GM19438 (cell line): ENCODE data around the gene CAPN10.

ENCODE experiments used
- ATAC-seq: cut with Tn5 transposase; IDR thresholded peaks from one replicate; pipeline ENCODE4 v1.9.1; 2021; ENCODE audit warnings: low read depth; ENCODE audit not compliant: unreplicated experiment

Gene CAPN10

DNA sequence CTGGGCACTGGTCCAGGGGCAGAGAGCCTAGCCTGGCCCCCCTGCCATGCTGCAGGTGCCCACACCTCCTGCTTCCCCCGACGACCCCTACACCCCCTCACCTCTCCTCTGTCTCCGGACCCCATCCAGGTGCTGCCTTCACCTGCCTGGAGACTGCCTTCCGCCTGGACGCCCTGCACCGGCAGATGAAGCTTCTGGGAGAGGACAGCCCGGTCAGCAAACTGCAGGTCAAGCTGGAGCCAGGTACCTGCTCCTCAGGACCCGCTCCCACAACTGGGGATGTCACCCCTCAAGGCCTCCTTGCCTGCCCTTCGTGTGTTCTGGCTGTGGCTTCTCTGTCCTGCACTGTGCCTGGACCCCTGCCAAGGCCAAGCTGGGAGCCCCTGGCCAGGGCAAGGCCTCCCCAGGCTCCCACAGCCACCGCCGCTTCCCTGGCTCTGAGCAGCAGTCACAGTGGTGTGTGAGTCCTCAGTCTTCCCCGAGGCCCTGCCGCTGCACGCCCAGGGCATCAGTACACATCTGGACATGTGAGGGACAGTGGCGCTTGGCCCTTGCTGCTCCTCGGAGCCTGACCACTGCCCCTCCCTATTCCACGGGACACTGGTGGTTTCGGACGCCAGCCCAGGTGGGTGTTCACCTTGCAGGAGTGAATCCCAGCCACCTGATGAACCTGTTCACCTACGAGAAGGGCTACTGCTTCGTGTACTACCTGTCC lies 12.0 kb upstream of the CAPN10 start:
- ATAC-seq: no peak

DNA sequence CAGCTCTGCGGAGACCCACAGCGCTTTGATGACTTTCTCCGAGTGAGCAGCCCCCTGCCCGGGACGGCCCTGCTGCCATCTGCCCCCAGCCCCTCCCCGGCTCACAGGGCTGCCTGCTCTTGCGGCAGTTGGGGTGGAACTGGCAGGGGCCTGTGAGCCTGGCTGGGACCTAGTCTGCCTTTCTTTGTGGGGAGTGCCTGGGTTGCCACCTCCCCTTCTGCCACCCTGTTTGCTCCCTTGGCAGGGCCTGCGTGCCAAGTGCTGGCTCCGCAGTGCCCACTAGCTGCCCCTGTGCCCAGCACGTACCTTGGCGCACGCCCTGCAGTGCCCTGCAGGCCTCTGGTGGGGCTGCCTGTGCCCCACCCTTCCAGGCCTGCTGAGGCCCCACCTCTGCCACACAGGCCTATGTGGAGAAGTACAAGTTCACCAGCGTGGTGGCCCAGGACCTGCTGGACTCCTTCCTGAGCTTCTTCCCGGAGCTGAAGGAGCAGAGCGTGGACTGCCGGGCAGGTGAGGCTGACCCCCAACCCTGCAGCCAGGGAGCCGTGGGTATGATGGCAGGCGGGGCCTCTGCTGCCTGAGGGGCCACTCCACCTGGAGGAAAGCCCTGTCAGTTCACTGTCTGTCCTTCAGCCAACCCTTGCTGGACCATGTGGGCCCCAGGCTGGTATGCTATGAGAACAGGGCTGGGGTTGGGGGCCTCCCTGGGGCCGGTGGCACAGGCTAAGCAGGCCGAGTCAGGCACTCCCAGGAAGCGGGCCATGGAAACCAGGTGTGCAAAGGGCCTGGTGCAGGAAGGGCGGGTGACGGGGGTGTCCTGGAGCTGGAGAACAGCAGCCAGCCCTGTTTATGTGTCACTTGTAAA lies 11.2 kb upstream of the CAPN10 start:
- no peak for ATAC-seq

DNA sequence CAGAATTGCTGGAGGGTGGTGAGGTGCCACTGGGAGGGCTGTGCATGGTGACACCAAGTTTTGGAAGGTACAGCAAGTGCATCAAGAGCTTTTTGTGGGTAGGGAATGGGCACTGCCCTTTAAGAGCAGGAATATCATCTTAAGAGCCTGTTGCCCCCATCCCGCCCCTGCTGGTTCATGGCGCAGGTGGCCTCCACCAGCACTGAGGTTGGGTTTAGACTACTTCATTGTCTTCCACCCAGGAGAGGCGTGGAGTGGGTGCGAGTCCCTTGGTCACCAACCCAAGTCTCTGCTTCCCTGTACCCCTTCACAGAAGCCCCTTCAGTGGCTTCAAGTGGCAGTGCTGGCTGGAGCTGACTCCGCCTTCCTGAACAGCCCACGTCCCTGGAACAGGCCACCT lies 10.5 kb upstream of the CAPN10 start:
- ATAC-seq: no peak

DNA sequence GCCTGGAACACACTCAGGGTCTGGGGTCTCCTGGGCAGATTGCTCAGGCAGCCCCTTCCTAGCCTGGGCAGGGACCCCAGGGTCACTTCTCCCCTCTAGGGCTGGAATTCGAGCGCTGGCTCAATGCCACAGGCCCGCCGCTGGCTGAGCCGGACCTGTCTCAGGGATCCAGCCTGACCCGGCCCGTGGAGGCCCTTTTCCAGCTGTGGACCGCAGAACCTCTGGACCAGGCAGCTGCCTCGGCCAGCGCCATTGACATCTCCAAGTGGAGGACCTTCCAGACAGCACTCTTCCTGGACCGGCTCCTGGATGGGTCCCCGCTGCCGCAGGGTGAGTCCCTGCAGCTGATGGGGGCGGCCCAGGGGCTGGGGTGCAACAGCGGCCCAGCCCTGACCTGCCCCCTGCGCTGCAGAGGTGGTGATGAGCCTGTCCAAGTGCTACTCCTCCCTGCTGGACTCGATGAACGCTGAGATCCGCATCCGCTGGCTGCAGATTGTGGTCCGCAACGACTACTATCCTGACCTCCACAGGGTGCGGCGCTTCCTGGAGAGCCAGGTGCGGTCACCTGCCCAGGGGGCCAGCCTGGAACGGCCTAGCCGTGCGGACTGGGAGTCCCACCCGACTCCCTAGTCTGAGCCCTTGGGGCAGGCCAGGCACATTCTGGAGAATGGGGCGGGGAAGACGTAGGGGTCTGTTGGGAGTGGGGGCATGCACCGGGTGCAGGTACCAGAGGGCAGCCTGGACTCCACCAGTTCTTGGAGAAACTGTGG lies 9.9 kb upstream of the CAPN10 start:
- ATAC-seq: no peak

DNA sequence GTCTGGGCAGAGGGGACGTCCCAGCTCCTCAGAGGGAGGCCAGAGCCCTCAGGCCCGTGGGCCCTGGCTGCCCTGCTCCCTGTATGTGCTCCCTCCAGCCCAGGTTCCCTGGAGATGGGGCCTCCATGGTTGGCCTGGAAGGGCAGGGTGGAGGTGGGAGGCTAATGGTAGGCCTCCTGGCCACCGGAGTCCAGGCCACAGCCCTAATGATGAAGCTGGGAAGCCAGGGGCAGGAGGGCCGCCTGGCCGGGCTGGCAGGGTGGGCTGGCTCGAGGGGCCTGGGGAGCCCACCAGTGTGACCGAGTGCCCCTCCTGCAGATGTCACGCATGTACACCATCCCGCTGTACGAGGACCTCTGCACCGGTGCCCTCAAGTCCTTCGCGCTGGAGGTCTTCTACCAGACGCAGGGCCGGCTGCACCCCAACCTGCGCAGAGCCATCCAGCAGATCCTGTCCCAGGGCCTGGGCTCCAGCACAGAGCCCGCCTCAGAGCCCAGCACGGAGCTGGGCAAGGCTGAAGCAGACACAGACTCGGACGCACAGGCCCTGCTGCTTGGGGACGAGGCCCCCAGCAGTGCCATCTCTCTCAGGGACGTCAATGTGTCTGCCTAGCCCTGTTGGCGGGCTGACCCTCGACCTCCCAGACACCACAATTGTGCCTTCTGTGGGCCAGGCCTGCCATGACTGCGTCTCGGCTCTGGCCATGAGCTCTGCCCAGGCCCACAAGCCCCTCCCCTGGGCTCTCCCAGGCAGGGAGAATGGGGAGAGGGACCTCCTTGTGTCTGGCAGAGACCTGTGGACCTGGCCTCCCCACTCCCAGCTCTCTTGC lies 9.0 kb upstream of the CAPN10 start:
- no peak for ATAC-seq

DNA sequence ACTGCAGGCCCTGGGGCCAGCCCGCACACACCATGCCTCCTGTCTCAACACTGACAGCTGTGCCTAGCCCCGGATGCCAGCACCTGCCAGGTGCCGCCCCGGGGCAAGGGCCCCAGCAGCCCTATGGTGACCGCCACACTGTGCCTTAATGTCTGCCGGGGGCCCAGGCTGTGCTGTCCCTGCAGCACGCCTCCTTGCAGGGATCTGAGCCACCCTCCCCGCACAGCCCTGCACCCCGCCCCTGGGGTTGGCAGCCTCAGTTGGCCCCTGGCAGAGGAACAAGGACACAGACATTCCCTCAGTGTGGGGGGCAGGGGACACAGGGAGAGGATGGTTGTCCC lies 8.5 kb upstream of the CAPN10 start:
- no peak for ATAC-seq

DNA sequence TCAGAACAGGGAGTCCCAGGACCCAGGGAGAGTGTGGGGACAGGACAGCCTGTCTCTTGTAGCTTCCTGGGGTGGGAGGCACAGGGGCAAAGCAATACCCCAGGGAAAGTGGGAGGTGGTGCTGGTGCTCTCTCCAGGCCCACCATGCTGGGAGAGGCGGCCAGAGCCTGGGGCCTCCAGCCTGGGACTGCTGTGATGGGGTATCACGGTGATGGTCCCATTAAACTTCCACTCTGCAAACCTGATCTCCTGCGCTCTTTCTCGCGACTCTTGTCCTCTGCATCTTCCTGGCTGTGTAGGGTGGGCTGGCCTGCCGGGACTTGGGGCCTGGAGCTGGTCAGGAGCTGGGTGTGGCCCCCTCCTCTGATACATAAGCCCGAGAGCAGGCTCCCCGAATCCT lies 8.0 kb upstream of the CAPN10 start:
- no peak for ATAC-seq

DNA sequence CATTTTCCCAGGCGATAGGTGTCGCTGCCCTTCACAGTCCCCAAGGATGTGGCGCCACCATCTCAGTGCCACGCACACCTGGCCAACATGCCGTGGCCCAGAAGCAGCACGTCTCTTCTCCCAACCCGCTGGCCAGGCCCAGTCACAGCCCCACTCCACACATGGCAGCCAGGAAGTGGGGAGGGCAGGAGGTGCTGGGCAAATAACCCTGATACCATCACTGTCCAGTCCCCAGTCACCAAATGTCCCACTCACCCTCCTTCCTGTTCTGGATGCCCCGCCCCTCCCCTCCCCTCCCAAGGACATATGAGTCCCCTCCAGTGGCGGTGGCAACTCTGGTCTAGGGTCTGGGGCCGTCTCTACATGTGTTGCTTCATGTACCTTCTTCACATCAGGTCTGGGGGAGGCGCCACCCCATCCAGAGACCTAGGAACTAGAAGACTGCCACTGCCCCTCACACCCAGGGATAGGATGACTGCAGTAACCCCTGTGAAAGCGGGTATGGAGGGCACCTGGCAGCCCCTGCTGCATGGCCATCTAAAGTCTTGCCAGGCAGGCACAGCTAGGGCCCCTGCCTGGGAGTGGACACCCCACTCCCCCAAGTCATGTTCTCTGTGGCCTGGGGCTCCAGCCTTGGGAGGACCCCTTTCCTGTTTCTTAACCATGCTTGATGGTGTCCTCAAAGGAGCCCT lies 7.3 kb upstream of the CAPN10 start:
- no peak for ATAC-seq

DNA sequence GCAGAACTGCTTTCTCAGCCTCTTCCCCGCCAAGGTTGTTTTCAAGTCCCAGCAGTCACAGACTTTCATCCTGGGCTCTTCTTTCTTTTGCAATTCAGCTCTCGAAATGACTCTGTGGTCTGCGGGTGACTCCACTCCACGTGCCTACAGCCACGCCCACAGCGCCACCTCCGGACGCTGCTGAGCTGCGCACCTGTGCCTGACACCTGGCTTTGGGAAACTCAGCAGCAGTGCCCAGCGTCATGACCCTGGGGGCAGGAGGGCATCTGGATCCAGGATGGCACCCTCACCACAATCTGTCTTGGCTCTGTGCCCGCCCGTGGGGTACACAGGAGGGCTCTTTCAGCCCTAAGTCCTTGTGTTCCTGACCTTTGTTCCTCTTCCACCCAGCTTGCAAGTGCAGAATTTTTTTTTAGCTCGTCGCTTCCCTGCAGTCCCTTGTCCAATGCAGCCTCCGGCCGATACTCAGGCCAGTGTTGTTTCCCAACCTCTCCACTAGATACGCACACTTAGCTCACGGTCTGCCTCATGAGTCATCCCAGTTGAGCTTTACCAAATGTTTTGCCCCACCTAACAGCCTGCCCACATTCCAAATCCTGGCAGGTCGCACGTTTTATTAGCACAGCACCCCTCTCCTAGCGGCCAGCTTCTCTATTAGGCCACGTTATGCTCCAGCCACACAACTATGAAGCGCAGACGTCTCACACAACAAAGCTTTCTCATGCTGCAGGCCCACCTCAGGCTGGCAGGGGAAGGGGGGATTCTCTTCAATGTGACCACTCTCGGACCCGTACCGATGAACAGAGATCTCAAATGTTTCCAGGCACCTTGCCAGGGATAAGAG lies 6.5 kb upstream of the CAPN10 start:
- ATAC-seq: peak; percentile 40

DNA sequence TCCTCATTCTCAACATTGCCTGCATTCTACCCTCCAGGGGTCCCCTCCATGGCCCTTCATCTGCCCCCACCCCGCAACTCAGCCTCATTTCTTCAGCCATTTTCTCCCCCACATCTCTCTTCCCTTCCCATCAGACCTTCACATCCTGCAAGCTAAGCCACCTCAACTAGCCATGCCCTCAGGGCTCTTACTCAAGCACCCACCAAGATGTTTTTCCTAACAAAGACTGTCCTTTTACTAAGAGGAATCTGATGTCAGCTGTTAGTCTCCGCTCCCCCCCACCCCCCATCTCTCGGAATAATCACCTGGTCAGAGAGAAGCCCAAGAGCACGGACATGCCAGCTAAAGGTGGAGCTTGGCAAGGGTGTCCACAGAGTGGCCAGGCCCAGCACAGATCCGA lies 4.7 kb upstream of the CAPN10 start:
- ATAC-seq: no peak

DNA sequence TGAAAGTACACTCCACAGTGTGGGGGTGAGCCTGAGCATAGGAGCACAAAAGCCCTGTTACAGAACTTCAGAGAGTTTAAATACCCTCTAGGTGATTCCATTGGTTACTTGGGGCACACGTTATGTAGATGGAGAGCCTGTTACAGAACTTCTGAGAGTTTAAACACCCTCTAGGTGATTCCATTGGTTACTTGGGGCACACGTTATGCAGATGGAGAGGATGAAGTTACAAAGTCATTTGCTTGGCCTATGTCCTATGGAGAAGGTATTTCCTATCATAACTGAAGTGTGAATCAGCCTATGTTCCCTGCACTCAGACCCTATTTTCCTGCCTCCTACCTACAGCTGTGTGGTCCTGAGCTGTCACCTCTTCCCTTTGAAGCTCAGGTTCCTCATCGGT lies 3.8 kb upstream of the CAPN10 start:
- ATAC-seq: no peak

DNA sequence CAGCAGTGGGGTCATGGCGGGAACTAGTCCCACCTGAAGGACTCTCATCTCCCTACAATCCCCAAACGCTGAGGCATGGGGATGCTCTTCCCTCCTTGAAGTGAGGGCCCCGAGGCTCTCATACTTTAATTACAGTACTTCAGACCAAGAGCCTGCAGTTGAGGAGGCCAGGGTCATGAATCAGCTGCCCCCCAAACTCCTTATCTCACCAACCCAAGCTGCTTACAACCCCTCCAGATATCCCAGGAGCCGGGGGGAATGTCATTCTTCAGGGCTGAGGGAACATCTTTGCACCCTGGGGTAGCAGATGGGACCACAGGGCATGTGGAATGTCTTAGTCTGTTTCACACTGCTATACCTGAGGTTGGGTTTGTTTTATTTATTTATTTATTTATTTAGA lies 2.8 kb upstream of the CAPN10 start:
- ATAC-seq: no peak

DNA sequence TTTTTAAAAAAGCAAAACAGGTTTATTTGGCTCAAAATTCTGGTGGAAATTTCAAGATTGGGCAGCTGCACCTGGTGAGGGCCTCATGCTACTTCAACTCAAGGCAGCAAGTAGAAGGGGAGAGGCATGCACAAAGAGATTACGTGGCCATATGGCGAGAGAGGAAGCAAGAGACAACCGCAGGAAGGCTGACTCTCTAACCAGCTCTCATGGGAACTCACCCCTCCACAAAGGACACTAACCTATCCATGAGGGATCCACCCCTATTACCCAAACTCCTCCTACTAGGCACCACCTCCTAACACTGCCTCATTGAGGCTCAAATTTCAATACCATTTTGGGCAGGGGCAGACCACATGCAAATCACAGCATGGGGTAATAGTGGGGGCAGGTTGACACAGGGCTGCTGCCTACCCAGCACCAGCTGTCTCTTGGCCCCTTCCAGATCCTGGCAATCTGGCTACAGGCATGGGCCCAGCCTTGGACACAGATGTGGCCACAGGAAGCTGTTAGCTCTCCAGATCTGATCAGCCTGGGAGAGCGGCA lies 2.0 kb upstream of the CAPN10 start:
- peak; percentile 56 for ATAC-seq

DNA sequence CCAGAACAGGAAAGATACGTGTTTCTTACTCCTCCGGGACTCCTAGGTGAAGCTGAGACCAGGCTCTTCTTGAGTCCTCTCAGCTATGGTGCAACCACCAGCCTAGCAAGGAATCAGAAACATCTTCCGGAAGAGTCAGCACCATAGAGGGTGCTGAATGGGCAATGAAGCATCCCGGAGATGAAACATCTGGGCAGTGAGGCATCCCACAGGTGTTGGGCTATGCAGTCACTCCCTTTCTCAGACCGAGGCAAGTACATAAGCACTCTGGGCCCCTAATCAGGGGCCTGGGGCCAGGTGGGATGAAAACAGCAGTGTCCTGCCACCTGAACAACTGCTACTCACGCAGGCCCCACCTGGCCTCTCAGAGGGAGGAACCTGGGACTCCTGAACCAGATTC lies 1.4 kb upstream of the CAPN10 start:
- peak; percentile 32 for ATAC-seq

DNA sequence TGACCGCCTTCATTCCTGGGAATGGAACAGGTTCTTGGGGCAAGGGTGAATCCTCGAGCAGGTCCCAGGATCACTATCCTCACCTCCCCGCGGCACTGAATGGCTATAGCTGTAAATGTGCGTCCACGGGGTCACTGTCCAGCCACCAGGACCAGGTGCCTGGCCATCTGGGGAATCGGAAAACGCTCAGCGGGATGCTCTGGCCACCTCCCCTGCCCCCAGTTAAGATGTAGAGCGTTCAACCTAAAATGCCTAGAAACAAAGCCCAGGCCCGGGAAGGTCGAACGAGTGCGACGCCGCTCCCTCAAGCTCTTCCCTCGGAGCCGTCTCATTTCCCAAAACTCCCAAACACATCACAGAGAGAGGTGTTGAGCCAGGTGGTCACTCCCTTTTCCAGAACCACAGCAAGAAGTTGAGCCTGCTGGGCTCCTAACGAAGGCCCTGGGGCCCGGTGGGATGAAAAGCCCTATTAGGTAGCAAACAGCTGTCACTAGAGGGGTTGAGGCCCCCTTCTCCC lies 795 bp upstream of the CAPN10 start:
- ATAC-seq: no peak

DNA sequence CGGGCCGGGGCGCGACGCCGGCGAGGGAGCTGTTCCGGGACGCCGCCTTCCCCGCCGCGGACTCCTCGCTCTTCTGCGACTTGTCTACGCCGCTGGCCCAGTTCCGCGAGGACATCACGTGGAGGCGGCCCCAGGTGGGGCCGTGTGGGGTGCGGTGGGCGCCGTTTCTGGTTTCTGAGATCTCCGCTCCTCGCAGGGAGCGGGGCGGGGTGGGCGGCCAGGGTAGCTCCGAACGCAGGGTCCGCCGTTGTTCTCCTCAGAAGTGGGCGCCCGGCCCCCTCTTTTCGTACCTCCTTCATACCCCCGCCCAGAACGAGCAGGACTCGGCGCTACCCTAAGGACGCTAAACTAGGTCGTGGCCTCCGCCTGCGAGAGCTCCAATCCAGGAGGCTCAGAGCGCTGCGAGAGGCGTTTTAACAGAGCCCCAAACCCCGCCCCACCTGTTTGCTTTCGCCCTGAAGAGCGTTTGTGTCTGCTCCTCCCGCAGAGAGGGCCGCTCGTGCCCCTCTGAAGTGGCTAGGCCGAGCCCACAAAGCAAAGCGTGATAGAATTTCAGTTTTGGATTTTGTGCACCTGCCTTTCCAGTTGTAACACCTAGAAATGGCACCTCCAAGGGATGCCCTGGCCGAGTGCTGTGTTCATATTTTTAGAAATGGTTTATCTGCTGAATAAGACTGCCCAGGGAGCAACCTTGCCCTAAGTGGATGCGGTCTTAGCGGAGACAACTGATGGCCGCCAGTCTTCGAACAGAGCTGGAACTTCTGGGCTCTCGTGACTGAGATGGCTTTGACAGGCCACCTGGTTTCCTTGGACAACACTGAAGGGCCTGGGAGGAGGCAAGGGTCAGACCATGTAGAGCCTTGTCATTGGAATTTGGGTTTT lies 626 bp downstream of the CAPN10 start:
- ATAC-seq: no peak

DNA sequence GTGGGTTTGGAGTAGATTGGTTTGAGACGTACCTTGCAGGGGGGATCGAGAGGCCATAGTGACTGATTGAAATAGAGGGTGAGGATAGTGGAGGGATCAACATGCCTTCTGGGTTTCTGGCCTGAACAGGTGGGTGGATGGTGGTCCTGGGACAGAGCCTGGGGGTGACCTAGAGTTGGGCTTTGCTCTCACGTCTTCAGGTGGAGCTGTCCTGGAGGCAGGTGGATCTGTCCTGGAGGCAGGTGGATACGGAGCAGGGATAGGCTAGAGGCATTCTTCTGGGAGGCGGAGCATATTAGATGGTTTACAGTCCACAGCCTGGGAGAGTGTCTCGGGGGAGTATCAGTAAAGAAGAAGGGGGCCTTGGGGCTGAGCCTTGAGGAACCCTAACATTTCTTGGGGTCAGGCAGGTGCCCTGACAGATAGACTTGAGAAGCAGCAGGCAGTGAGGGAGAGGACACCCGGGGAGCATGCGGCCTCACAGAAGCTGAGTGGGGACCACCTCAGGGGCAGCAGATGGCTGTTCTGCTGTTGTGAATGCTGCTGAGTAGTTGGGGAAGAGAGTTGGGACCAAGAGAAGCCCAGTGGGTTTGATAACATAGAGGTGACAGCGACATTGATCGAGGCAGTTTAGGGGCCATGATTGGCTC lies 1.6 kb downstream of the CAPN10 start:
- no peak for ATAC-seq
